Germinal center (tissue), 1 donor: ENCODE data around the gene USP36.
"Not testable (repeated sequence)": the region's sequence is repeated elsewhere in the genome, so short reads cannot be mapped to it uniquely, and the experiment has no call there.

Source experiments
- DNase-seq: peaks from one replicate; pipeline ENCODE4 v3.0.0; 2012; ENCODE audit warnings: mixed read lengths, low spot score

USP36 gene

DNA sequence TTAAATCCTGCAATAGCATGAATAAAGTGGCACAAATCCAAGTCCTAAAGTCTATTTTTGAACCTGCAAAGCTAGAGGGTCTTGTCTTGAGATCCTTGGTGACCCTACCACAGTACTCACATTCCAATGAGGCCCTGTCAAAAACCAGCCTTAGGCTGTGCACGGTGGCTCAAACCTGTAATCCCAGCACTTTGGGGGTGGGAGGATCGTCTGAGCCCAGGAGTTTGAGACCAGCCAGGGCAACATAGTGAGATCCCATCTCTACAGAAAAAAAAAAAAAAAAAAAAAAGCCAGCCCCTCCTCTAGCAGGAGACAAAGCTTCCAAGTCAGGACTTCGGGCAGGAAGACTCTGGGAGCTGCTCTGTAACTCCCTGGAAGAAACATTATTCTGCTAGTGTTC is 74.8 kb downstream of the USP36 start:
- no peak for DNase-seq

- DNase-seq = no peak
These were observed 75.7 kb downstream of the USP36 start for GRCh38 chr17:78764871-78765270.

- no peak for DNase-seq
These were observed 77.1 kb downstream of the USP36 start for GRCh38 chr17:78763561-78763960.

- DNase-seq = no peak
These were observed 78.7 kb downstream of the USP36 start for GRCh38 chr17:78761789-78762406.

DNA sequence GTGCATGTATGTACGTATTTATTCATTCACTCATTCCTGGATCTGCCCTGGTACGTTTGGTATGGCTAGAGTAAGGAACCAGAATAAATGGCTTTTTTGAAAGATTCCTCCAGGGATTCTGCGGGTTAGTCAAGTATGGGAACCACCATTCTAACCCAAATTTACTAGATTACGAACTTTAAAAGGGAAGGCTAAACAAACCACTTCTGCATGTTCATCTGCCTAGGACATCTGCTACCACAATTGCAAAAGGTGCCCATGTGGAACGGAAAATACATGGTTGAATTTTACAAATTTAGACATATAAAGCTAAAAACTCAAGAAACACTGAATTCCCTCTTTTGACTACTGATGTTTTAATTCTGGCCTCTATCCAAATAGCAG is 80.7 kb downstream of the USP36 start:
- DNase-seq = peak; percentile 39

DNA sequence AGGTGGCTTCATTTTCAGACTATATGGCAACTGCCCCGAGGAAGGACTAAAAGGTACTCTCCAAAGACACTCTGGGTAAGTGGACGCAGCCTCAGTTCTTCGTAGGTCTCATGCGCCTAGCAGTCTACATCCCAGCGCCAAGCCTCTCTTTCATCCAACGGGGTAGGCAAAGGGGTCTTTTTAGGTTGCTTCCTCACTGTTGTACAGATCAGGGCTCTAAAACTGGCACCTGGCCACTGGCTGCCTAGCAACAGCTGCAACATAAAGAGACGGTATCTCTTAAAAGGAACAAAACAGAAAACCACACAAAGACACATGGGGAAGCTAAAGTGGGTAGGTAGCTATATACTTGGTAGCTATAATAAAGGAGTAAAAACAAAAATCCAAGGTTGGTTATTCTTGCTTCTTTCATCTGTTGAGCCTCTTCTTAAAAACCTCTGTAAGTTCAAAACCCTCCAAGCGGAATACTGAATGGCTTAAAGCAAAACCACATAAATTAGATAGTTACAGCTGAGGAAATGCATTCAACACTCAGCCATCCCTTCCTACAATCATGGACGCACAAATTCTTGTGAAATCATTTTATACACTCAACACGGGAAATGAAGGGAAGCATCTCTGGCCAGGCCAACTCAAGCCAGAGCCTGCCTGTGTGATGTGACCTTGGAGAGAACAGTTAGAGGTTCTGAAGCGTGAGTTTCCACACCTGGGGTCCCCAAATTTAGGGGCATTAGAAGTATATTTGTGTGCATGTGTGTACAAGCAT is 81.2 kb downstream of the USP36 start:
- peak; percentile 50 for DNase-seq

DNA sequence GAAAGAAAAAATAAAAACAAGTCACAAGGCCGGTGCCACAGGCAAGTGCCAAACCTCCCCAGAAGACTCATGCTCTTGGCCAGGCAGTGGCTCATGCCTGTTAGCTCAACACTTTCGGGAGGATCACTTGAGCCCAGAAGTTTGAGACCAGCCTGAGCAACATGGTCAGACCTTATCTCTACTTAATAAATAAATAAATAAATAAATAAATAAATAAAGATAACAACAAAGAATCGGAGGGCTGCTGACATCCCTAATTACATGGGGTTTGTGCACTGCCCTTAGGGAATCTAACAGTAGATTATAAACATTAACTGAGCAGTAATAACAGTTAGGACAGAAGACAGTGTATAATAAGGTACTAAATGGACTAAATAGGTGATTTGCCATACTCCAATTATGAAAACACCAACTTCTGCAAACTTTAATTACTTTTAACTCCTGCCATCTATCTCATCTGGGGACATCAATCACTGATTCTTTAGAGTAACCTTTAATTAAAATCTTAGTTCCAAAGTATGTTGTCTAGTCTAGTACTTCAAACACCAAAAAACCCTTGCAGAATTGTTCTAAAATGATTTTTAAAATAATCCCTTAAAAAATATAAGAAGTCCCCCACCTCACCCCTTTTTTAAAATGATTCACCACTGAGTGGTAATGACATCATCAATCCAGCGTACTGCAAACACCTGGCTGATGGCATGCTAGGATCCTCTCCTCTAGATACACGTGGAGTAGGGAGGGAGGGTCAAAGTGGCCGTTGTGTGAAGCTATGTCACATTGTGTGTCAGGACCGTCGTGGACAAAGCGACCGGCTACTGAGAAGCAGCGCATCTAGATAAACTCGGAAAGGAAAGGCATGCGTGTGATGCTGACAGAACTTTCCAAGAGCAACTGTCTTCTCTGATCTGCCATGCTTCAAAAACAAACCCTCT is 87.0 kb downstream of the USP36 start:
- no peak for DNase-seq

GRCh38 chr17:78751447-78752161 is 89.0 kb downstream of the USP36 start:
- DNase-seq = no peak

DNA sequence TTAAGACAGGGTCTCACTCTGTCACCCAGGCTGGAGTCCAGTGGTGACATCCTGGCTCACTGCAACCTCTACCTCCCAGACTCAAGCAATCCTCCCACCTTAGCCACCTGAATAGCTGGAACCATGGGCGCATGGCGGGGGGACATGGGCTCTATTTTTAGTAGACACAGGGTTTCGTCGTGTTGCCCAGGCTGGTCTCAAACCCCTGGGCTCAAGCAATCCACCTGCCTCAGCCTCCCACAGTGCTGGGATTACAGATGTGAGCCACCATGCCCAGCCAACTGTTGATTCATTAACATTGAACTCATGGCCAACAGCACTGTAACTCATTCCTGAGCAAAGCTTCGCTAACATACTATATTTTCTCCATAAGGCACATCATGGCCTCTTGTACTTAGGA is 89.6 kb downstream of the USP36 start:
- DNase-seq = not testable (repeated sequence)

DNA sequence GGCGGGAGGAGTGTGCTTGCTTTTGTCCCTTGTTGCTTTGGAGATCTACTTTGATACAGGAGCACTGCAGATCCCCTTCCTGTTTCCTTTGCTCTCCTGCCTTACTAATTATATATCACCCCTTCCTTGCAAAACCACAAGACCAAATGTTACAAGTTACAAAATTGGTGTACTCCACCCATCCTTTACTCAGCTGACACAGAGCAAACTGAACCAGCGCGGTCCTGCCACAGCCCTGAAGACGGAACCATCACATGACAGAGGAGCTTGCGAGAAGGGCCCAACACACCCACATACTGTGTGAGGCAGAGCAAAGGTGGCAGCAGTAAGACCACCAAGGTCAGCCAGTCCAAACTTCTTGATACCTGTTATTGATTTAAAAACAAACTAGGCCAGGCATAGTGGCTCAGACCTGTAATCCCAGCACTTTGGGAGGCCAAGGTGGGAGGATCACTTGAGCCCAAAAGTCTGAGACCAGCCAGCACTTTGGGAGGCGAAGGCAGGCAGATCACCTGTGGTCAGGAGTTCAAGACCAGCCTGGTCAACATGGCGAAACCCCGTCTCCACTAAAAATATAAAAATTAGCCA is 91.8 kb downstream of the USP36 start:
- no peak for DNase-seq

DNA sequence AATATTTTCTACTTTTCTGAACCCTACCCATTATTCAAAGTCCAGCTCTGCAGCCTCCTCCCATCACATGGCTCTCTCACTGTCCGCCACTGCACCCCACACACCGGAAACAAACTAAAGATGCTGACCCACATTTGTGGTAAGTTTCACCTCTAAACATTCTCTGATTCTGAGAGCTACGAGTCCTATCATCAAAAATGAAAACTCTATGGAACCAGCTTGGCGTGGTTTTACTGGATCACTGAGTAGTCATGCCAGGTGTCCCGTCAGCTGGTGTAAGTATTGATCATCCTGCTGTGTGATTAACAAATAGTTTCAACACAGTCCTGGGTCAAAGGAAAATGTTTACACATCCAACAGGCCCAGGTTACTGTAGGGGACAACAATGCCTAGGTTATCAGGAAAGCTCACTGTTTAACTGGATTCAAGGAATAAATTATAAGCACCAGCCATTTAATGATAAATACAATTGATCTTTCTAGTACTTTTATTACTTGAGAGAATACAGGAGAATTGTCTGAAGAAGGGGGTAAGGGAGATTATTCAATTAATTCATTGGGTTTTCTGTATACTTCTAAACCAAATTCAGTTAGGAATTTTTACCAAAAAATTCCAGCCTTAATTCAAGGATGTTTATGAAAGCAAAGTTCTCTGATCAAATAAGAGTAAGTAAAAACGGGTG is 92.4 kb downstream of the USP36 start:
- no peak for DNase-seq

DNA sequence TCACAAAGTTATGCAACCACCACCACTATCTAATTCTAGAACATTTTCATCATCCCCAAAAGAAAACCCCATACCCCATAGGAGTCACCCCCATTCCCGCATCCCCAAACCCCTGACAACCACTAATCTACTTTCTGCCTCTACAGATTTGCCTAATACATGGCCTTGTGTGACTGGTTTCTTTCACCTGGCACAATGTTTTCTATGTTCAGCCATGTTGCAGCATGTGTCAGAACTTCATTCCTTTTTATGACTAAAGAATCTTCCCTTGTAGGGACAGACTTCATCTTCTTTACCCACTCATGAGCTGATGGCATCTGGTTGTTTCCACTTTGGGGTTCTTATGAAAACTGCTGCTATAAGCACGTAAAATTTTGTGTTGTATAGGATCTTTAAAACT is 93.1 kb downstream of the USP36 start:
- DNase-seq = no peak

- DNase-seq = no peak
These were observed 93.7 kb downstream of the USP36 start for GRCh38 chr17:78746949-78747269.

DNA sequence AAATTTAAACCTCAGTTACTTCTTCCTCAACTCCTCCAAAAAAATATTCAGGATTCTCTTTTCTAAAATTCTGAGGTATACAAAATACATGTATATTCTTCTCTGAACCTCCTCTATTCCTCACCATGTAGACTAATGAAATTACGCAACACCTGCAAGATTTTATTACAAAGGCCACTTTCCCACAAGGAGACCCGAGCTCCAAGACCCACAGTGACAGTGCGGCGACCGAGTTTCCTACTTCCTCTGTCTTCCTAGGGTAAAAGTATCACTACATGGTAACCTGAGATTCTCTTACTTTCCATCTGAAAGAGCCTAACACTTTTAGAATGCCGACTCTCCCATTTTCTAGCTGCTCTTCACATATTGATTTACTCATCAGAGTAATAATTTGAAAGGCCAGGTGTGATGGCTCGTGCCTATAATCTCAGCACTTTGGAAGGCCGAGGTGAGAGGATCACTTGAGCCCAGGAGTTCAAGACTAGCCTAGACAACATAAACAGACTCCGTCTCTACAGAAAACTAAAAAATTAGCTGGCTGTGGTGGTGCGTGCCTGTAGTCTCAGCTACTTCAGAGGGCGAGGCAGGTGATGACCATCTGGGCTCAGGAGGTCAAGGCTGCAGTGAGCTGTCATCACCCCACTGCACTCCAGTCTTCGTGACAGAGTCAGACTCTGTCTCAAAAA is 94.2 kb downstream of the USP36 start:
- no peak for DNase-seq
